MV-4-11 (cell line): ENCODE measurements around the gene RLF.

Experiments used
- DNase-seq: peaks from one replicate; lab custom pipeline; 2025; lab: John Stamatoyannopoulos, UW

RLF gene, protein sequence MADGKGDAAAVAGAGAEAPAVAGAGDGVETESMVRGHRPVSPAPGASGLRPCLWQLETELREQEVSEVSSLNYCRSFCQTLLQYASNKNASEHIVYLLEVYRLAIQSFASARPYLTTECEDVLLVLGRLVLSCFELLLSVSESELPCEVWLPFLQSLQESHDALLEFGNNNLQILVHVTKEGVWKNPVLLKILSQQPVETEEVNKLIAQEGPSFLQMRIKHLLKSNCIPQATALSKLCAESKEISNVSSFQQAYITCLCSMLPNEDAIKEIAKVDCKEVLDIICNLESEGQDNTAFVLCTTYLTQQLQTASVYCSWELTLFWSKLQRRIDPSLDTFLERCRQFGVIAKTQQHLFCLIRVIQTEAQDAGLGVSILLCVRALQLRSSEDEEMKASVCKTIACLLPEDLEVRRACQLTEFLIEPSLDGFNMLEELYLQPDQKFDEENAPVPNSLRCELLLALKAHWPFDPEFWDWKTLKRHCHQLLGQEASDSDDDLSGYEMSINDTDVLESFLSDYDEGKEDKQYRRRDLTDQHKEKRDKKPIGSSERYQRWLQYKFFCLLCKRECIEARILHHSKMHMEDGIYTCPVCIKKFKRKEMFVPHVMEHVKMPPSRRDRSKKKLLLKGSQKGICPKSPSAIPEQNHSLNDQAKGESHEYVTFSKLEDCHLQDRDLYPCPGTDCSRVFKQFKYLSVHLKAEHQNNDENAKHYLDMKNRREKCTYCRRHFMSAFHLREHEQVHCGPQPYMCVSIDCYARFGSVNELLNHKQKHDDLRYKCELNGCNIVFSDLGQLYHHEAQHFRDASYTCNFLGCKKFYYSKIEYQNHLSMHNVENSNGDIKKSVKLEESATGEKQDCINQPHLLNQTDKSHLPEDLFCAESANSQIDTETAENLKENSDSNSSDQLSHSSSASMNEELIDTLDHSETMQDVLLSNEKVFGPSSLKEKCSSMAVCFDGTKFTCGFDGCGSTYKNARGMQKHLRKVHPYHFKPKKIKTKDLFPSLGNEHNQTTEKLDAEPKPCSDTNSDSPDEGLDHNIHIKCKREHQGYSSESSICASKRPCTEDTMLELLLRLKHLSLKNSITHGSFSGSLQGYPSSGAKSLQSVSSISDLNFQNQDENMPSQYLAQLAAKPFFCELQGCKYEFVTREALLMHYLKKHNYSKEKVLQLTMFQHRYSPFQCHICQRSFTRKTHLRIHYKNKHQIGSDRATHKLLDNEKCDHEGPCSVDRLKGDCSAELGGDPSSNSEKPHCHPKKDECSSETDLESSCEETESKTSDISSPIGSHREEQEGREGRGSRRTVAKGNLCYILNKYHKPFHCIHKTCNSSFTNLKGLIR (N-terminal part only)

DNA sequence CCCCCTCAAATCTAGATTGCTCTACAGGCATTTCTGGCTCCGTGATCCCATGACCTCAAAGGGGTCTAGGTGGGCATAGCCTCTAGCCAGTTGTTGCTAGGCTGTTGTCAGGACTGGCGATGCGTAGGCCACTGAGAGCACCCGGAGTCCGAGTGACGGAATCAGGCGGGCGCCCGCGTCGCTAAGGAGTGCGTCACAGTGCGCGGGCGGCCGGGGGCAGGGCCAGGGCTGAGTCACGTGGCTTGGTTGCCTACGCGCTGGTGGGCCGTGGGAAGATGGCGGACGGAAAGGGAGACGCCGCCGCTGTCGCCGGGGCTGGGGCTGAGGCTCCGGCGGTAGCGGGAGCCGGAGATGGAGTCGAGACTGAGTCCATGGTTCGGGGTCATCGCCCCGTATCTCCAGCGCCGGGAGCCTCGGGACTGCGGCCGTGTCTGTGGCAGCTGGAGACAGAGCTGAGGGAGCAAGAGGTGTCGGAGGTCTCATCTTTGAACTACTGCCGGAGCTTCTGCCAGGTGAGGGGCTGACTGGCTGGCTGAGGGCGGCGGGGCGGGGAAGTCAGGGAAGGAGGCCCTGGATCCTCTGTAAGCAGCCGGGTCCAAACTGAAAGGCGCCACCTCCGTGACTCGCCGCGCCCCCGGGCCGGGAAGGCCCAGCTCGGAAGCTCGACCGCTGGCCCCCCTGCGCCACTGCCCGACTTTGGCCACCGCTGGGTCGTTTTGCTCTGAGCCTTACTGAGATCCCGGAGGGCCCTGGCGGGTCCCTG lies at the start of gene RLF:
Gene RLF (plus strand): TSS at position 263 of the 763 bp plus-strand sequence. CDS start 13 bp downstream, at position 276.
- peak; percentile 88 for DNase-seq

DNA sequence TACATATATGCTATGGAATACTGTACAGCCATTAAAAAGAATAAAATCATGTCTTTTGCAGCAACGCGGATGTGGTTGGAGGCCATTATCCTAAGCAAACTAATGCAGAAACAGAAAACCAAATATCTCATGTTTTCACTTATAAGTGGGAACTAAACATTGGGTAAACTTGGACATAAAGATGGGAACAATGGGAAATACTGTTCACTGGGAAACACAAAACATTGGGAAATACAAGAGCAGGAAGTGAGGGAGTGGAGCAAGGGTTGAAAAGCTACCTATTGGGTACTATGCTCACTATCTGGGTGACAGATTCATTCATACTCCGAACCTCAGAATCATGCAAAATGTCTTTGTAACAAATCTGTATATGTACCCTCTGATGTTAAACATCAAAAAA lies 46.8 kb upstream of the RLF start:
- DNase-seq = no peak

DNA sequence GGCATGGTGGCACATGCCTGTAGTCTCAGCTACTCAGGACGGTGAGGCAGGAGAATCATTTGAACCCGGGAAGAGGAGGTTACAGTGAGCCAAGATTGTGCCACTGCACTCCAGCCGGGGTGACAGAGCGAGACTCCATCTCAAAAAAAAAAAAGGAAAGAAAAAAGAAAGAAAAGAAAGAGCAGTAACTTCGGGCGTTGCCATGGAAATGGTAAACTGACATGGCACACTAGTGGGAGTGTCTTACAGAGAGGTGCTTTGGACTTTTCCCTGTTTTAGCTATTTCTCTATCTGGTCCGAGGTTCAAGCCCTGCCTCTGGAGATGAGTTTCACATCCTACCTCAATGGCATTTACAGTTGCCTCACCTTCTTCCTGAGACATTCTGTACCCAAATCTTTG lies 41.1 kb upstream of the RLF start:
- DNase-seq = no peak

DNA sequence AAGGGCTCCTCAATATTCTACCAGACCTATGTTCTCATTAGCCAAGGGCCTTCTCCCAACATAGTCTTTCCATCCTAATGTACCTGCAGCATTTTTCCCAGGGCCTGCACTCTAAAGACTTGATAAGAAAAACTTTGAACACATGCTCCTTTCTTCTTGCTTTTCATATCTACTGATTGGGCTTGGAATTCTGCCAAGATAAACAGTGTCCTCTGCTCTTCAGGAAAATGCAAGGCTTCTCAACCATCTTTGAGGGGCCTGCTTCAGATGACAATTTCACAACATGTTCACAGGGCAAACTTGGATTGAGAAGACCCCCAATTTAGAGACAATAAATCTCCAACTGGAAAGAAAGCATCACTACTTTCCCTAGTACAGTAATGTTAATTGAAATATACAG lies 38.3 kb upstream of the RLF start:
- no peak for DNase-seq

DNA sequence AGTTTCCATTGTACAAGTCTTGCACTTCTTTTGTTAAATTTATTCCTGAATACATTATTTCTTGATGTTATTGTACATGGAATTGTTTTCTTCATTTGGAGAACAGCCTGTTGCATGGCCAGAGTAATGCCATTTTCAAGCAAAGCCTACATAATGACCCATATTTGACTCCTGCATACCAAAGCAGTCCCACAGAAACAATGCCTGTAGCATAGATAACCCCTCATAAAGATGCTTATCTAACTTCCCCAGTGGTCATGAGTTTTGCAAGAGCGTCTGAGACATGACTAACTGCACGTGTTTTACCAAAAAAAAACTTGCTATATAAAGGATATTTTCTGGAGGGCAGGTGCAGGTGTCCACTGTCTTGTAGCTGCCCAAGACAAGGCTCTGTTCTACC lies 30.3 kb upstream of the RLF start:
- DNase-seq = peak; percentile 58

DNA sequence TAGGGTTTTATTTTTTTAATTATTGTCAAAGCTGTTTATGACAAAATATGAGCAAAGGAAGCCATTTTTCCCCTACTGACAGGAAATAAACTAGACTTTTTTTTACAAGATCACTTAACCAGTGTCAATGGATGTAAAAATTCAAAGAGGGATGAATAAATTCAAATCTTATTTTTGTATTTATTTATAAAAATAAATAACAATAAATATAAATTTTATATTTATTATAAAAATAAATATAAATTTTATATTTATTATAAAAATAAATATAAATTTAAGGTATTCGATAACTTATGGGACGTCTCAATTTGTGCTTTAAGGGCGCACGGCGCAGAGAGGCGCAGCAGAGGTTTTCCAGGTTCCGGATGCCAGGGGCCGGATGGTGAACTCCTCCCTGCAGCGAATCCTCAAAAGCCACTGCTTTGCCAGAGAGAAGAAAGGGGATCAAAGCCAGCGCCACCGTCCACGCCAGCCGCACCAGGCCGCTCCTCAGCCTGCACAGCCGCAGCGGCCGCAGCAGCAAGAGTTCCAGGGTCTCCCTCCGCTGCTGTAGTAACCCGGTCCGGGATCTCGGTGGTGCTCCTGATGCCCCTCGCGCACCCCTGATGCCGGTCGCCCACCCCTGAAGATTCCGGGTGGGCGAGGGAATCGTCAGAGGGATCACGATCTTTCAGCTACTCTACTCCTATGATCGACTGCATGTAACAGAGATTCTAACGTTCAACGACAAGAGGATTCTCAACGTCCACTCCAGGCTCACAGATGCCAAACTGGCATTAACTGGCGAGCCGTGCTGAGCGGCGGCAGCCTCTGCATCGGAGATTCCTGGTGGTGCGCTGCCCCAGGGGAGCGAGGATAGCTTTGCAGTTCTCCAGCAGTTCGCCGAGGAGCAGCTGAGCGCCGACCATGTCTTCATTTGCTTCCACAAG lies 28.5 kb upstream of the RLF start:
- DNase-seq = no peak

DNA sequence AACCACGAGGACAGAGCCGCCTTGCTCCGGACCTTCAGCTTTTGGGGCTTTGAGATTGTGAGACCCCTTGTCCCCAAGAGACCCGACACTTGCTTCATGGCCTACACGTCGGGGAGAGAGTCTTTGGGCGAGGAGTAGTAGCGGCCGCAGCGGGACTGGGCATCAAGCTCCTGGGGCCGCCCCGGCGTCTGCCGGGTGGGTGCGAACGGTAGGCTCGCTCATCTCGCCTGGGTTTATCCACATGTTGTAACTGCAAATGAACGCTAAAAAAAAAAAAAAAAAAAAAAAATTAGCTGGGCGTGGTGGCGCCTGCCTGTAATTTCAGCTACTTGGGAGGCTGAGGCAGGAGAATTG lies 27.9 kb upstream of the RLF start:
- no peak for DNase-seq

DNA sequence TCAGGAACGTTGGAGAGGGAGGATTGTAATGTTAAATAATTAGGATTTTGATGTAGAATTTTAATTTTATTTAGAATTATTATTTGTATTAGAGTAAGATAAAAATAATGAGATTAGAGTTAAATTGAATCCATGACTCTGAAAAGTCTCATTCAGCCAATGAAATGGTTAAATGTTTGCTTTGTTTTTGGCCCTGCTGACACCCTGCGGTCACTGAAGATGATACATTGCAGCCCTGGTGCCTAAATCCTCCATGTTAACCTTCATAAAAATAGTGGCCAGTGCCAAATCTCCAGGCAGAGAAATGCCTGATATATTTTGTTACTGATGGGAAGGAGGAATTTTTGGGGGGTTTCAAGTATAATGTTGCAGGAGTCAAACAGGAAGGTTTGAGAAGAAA lies 27.3 kb upstream of the RLF start:
- DNase-seq = no peak

DNA sequence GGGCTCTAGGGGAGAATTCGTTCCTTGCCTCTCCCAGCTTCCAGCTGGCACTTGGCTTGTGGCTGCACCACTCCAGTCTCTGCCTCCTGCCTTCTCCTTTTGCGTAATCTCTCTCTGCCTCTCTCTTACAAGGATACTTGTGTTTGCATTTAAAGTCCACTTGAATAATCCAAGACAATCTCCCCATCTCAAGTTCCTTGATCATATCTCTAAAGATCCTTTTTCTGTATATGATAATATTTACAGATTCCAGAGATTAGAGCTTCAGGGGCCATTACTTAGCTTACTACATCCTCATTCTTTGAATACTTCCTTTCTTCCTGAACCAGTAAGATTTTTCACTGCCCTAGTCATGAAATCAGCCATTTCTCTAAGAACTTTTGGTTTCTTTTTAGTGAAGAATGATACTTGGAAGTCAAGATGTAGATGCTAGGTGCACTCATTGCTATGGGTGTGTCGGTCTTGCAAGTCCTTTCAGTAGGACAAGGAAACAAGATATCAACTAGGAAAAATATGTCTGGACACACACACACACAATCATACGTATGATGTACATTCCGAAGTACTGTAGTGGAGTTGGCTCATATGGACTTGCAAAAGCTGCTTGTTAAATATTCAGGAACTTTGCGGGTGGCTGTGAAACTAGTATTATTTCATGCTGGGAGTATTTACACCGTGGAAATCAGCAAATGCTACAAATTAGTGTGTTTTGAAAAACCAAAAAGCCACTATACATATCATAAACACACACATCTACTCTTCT lies 20.8 kb upstream of the RLF start:
- DNase-seq = peak; percentile 43

DNA sequence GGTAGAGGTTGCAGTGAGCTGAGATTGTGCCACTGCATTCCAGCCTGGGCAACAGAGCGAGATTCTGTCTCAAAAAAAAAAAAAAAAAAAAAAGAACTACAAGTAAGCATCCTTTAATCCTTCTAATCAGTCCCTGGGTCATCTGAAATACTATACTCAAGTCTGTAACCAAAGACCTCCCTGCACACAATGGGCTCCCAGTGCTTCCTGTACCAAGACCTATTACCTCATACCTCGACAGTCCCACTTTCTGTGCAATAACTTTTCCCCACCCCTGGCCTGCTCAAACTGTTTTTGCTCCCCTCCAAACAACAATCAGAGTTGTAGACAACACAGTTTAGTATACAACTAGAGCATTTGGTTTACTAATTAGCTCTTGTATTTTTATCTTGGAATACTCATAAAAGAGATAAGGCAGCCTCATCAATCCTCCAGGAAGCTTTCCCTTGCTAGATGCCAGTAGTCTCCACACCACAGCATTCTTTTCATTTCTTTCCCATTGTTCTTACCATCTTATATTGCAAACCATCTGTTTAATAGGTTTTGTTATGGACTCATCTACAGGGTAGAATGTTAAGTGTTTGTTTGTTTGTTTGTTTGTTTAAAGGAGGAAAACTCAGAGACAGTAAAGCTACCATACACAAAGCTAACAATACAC lies 19.2 kb upstream of the RLF start:
- DNase-seq = no peak

DNA sequence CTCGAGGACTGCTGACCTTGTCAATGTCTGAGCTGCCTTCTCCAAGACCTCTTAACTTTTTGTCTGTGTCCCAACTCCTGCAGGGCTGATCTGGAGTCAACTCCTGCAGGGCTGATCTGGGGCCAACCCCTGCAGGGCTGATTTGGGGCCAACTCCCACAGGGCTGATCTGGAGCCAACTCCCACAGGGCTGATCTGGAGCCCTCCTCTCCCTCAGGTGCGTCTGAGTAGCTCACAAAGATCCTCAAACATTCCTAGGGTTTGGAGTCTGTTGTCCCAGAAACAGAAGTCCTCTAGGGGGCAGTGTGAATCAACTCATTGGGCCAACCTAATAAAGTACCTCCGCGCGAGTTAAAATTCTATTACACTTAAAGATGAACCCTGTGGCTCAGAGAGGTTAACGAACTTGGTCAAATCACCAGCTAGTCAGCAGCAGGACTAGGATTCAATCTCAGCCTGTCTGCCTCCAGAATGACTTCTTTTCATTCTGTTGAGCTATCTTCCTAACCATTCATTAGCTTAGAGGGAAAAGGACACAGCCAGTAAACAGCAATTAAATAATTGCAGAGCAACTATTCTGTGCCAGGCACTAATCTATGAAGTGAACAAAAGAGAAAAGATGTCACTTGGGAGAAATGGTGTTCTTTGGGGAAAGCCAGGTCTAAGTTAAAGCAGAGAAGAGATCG lies 17.2 kb upstream of the RLF start:
- peak; percentile 65 for DNase-seq

DNA sequence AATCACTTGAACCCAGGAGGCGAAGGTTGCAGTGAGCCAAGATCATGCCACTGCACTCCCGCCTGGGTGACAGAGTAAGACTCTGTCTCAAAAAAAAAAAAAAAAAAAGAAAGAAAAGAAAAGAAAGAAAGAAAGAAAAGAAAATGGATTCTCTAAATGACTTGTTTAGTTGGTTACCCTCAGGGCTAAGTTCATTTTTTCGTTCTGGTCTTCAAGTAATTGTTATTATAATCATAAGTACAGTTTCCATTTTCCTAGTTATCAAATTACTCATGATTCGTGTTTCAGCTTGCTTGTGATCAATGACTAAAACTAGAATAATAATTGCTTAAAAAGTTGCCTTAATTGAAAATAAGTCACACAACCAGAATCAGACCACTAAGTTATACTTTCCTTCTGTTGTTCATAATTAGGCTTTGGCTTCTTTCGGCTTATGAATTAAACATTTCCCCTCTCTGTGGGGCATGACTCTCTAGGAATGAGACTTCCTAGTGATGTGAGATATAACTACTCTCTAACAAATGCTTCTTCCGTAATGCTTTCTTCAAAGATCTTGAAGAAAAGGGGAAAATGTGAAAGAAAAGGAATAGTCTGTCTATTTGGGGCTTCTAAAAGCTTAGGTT lies 9.6 kb upstream of the RLF start:
- DNase-seq = no peak

DNA sequence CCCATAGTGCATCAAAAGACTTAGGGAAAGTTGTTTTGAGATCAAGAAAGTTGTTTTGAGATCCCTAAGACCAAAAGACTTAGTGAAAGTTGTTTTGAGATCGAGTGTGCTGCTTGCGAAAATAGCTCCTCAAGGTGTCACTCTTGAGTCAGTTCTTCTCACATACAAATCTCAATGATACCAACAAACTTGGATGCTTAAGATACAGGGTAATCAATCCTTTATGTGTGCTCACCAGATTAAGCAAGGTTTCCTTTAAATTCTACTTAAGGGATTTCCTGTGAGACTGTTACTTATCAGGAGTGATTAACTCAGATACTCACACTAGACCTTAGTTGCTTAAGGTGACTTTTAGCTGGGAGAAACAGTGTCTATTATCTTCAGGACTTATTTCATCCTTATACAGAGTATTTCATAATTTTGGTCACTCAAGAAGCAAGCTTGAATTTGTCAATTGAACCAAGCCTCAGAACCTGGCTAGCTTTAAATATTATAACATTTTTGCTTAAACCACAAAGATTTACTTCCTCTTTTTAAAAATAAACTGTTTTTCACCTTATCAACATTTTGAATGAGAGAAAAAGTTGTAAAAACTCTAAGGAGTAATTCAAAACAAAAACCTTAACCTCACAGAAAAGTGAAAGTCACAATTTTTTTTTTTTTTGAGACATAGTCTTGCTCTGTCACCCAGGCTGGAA lies 8.0 kb upstream of the RLF start:
- peak; percentile 85 for DNase-seq

DNA sequence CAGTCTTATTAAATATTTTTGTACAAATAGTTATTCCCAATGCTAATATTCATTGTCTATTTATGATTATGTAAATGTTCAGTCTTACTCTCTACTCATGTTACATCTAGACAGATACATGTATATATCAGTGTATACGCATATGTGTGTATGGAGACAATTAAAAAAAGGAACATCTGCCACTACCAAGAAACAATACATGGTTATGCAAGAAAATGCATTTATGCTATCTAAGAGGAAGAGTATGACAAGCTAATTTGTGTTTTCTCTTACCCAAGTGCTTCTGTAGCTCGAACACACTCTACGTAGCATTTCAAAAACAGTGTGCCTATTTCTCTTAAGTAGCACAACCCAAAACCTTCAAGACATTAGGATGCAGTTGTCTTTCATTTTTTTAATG lies 6.1 kb upstream of the RLF start:
- DNase-seq = peak; percentile 50

DNA sequence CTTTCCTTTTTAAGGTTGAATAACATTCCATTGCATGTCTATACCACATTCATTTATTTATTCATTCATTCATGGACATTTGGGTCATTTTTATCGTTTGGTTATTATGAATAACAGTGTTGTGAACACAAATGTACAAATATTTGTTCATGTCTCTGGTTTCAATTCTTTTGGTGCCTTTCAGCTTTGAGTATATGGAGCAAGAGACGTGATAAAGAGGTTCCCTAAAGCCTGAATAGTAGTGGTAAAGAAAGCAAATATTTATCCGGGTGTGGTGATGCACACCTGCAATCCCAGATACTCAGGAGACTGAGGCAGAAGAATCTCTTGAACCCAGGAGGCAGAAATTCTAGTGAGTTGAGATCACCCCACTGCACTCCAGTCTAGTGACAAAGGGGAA lies 5.3 kb upstream of the RLF start:
- DNase-seq = no peak

DNA sequence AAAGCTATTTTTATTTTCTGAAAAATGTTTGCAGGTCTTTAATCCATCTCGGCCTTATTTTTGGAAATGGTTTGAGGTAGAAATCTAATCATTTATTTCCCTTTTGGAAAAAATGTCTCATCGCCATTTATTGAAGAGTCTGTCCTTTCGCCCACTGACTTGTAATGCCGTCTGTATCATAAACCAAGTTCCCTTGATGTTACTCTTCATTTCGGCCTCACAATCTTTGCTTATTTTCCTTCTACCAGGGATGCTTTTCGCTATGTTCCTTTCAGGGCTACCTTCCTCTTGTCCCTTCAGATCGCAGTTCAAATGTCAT lies 422 bp upstream of the RLF start:
- DNase-seq = no peak

DNA sequence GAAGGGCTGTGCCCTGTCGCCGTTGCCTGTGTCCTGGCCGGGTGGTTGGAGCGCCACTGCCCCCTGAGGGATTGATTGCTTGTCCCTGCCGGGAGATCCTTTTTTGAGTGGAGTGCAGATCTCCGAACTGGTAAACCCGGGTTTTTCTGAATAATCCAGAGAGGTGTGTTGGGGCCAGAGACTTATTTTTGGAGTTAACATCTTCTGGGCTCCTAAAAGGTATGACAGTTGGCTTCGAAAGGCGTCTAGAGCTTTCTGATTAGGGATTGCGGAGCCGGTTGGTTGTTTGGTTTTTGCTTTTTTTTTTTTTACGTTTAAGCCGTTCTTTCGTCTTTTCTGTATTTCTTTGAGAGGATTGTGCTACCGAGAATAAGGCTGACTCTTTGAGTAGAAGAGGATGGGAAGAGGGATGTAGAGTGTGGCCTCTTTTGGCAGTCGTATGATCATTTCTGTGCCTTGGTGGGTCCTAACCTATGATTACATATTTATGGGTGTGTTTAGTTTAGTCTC lies 756 bp downstream of the RLF start:
- no peak for DNase-seq
